Stimulated activated CD4-positive, alpha-beta T cell treated with anti-CD3 and anti-CD28 coated beads, Interleukin-12 subunit alpha, Interleukin-12 subunit beta, amount 100 ng/mL, for 24 hours (primary cell): Measurements from ENCODE around the gene CARD19.

Experiments
- DNase-seq, 2 experiments: peaks; one replicate each; pipeline ENCODE4 v3.0.0-alpha.2; 2020; ENCODE audit warnings: low read depth in 2 of 2

The CARD19 gene

DNA sequence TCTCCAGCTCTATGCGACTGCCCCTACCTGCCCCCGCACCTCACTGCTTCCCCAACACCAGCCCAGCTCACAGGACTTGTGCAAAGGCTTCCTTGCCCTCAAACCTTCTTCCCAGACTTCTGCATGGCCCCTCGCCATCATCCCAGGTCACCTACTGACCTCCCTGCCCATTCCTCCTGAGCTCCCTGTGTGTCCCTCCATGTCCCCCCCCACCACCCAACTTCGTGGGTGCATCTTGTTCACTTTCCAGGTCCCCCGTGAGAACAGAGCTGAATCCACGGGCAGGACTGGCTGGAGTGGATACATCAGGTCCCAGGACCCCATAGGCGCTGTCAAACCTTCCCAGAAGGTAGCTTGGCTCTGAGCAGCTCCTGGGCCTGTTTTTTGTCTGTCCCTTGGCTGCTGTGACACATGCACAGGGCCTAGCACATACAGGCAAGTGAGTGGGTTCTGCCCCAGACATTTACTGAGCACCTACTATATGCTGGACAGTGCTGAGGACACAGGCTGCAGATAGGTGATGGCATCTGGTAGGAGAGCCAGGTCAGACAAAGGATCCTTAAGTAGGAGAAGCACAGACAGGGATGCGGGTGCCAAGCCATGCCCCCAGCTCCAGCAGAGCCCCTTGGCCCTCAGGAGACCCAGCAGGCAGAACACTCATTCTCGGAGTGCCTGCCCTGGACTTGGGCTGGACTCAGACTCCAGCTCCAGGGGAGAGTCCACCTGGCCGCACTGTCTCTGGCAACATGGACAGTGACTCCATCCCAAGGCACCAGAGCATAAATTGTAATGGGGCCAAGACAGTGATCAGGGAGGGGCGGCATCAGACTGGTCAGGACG lies 23.1 kb downstream of the CARD19 start:
- DNase-seq, result no peak

GRCh38 chr9:93119703-93119952 lies 23.6 kb downstream of the CARD19 start:
- no peak for DNase-seq

GRCh38 chr9:93119953-93120845 lies 24.2 kb downstream of the CARD19 start:
- no peak for DNase-seq

- DNase-seq, result no peak
These were observed 24.9 kb downstream of the CARD19 start for GRCh38 chr9:93120846-93121315.

- DNase-seq, result no peak
These were observed 25.6 kb downstream of the CARD19 start for GRCh38 chr9:93121316-93122241.

GRCh38 chr9:93122721-93123221 lies 26.8 kb downstream of the CARD19 start:
- DNase-seq, result no peak

DNA sequence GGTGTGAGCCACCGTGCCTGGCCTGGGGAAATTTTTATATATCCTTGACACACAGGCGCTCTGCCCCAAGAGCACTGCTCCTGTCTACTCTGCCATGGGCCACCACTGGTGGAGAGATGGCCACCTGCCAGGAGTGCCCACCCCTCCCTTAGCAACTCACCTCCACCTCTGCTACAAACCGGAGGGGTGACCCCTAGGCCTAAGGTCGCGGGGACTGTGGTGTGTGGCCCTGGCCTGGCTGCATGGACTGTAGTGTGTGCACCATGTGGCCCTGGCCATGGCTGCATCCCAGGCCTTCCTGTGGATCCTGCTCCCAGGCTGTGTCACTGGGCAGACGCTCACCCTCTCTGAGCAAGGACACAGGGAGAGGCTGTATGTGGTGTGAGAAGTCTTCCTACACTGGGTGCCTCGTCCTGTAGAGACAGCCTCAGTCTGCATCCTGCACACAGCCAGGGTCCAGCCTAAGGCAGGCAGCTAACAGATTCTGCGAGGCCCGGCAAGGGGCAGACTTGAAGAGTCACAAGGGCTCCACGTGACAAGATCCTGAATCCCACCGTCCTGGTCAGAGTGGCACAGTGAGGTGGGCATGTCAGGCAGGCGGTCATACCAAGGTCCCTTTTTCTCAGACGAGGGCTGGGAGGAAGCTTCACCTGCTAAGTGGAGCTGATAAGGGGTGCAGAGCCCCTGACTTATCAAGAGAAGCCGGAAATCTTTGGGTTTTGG lies 27.7 kb downstream of the CARD19 start:
- DNase-seq, result no peak

- DNase-seq, result no peak
These were observed 28.8 kb downstream of the CARD19 start for GRCh38 chr9:93124793-93125192.

GRCh38 chr9:93125331-93125894 lies 29.4 kb downstream of the CARD19 start:
- no peak for DNase-seq

DNA sequence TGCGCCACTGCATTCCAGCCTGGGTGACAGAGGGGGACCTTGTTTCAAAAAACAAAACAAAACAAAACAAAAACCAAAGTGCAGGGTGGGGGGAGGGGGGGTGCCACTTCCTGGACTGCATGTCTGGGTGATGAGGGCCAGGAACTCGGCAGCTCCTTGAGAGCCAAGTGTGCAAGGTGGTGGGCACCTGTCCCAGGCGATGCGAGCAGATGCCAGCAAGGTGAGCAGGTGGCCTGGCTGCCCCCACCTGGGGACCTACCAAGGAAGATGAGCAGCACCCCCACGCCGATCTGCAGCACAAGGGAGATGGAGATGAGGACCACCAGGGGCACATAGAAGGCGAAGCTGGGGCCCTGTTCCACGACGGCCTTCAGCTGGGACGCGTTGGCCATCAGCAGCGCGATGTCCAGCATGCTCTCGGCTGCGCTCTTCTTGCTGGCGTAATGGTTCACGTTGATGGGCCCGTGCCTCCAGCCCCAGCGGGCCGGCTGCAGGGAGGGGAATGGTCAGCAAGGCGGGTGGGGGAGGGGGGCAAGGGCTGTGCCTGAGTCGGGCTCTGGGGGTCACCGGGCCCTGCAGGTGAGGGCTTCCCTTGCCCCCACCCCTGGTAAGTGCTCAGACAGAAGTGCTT lies 30.2 kb downstream of the CARD19 start:
- no peak for DNase-seq

DNA sequence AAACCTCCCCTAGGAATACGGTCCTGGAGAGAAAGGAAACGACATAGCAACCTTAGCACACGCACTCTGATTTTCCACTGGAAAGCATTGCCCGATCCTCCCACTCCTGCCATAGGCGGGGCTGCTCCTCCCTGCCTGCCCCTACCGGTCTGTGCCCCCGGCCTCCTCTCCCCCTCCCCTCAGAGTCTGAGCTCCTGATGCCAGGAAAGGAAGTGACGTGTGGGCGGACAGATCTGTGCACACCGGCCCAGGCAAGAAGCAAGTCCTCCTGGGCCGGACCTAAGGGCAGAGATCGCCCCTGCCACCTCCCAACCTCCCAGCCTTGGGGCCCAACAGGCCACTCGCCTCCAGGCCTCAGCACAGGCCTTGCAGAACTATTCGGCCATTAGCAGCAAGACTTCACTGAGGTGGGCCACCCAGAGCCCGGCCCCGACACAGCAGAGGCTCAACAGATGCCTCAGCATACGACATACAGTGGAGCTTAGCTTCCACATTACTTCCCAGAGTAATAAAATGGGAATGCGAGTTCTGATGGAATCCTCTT lies 30.9 kb downstream of the CARD19 start:
- no peak for DNase-seq

- DNase-seq, result no peak
These were observed 31.4 kb downstream of the CARD19 start for GRCh38 chr9:93127395-93127911.

- no peak for DNase-seq
These were observed 32.1 kb downstream of the CARD19 start for GRCh38 chr9:93128011-93128714.

DNA sequence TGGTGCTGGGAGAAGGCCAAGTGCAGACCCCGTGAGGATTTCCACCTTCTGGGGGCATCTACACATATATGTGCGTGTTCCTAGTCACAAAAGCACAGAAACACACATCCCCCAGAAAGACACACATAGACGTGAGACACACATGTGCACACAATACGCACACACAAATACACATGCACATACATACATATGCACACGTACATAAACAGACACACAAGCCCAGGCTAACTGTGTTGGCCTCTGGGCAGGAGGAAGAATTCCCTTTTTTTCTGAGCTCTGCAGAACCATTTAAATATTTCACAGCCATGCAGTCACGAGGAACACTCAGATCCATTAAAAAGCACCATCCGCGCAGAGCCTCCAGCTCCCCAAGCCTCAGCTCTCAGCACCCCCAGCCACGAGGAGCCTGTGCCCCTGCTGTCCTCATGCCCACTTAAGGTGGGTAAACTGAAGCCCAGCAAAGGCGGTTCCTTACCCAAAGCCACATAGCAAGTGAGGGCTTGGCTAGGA lies 32.8 kb downstream of the CARD19 start:
- DNase-seq, result no peak

DNA sequence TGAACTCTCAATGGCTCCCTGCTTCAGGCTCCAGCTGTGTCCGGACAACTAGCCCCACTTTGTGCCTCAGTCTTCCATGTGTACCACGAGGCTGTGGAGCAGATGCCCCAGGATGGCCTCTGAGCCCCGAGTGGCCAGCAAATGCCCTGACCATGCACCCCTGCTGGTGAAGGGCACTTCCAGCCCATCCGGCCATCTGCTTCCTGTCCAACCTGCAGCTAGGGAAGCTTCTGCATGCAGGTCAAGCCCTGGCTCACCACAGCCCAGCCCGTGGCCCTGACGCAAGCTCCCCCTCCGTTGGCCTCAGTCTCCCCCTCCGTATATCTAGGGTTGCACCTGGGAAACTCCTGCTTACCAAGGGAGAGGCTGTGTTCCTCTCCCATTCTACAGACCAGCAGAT lies 33.3 kb downstream of the CARD19 start:
- no peak for DNase-seq

DNA sequence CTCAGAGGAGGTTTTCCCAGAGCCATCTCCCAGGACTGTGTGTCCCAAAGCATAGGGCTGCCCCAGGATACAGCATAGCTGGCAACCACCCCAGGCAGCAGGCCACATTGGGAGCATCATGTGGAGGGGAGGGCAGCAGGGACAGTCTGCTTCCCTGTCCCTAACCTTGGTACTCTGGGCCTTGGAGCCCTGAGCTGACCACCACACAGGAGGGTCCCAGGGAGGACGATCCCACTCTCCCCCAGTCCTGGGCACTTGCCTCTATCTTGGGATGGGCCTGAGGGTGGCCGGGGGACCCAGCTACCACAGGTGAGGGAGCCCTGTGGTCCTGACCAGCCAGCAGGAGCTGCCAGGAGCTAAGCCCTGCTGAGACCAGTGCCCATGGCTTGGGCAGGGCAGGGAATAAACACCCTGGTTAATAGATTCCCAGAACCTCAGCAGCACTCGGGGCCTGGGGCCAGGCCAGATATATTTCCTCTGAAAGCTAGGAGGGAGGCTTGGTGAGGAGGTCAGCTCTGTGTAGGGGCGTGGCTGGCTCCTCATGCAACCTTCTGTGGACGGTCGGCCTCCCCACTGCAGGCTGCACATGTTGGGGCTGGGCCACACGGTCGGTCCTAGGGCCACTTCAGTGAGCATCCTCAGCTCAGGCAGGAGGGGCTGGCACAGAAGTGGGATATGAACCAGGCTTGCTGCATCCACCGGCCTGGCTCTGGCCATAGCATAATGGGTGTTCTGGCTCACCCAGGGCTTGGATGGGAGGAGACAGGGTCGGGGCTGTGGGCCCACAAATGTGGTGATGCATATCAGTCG lies 33.9 kb downstream of the CARD19 start:
- DNase-seq, result no peak

- no peak for DNase-seq
These were observed 35.0 kb downstream of the CARD19 start for GRCh38 chr9:93130861-93131481.
